ENCODE measurements around the gene MAGEA12. TPM values are rescaled to one million over a fixed set of nuclear protein-coding genes. Genes with fewer than 3 reads are reported as not detected.
"Not testable (repeated sequence)": the region's sequence is repeated elsewhere in the genome, so short reads cannot be mapped to it uniquely, and the experiment has no call there.

MAGEA12 gene
- total and polyA plus RNA-seq, 9 of the 15 experiments (the other 6 are each of a cell fraction or from before 2014, with no cell fraction given) = 53.4 to 101 (median 80.4) TPM

GRCh38 chrX:152733261-152733975, at the start of gene MAGEA12, which contains the start of gene CSAG1 (continued):
- no peak for TF ChIP-seq HOXB6 (CRISPR knock-in tag; IDR thresholded peaks at IDR 0.05; ENCODE audit: borderline replicate concordance)
- no peak for TF ChIP-seq ZNF79 (CRISPR knock-in tag; IDR thresholded peaks at IDR 0.05; ENCODE audit: low read depth)
- no peak for TF ChIP-seq HDAC3 (IDR thresholded peaks at IDR 0.05; ENCODE audit: borderline replicate concordance, partially characterized antibody)
- no peak for TF ChIP-seq LCOR (CRISPR knock-in tag; IDR thresholded peaks at IDR 0.05)

DNA sequence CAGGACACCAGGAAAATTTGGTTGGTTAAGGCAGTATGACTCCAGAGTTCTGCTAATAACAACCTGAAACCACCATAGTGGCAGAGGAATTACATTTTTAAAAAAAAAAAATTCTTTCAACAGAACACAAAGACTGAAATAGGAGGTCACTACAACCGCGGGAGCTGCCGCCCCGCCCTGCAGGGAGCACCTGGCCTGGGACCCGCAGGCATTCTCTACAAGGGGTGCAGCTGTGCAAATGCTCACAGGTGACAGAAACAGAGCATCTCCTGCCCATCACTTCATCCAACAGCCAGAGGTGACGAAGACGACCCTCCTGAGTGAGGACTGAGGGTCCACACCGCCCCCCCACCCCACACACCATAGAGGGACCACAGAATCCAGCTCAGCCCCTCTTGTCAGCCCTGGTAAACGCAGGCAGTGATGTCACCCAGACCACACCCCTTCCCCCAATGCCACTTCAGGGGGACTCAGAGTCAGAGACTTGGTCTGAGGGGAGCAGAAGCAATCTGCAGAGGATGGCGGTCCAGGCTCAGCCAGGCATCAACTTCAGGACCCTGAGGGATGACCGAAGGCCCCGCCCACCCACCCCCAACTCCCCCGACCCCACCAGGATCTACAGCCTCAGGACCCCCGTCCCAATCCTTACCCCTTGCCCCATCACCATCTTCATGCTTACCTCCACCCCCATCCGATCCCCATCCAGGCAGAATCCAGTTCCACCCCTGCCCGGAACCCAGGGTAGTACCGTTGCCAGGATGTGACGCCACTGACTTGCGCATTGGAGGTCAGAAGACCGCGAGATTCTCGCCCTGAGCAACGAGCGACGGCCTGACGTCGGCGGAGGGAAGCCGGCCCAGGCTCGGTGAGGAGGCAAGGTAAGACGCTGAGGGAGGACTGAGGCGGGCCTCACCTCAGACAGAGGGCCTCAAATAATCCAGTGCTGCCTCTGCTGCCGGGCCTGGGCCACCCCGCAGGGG, 35.3 kb upstream of the MAGEA12 start, which contains the start of gene MAGEA3:
Gene MAGEA3 (plus strand): TSS at position 843 of the 980 bp plus-strand sequence. CDS start 2,039 bp downstream, outside the sequence.
- H3K4me3 ChIP-seq = peak within 1 kb of the TSS; percentile 30
- CTCF ChIA-PET (ENCODE audit: low intra/inter-chr PET ratio); BruUV-seq (replicated peaks); intact Hi-C loops (cut with micrococcal nuclease); H3K27ac ChIP-seq (ENCODE audit: extremely low read depth, low read depth, low read length); H3K79me2 ChIP-seq (ENCODE audit: control insufficient read depth, insufficient read depth, low read length); DNase-seq (ENCODE audit: extremely low read depth in 1 of 4, low spot score in 3 of 4); H3K36me3 ChIP-seq (ENCODE audit: control insufficient read depth, insufficient read depth, low read length); H3K9me3 ChIP-seq (replicated peaks; ENCODE audit: control insufficient read depth, insufficient read depth, low read depth, low read length); H4K20me1 ChIP-seq (replicated peaks; ENCODE audit: control insufficient read depth, insufficient read depth, low read length); H3K27me3 ChIP-seq (ENCODE audit: control insufficient read depth in 2 of 2, insufficient read depth in 2 of 2, low read length in 2 of 2); H2AFZ ChIP-seq (ENCODE audit: low read depth, low read length); POLR2A ChIA-PET; H3K9me1 ChIP-seq (ENCODE audit: control insufficient read depth, insufficient read depth, low read length); in situ Hi-C loops (cut with MboI); H3K4me1 ChIP-seq (replicated peaks in 1 of 2; ENCODE audit: control insufficient read depth in 2 of 2, insufficient read depth in 2 of 2, low read length in 2 of 2): not testable (repeated sequence)
- FAIRE-seq (peak; percentile 98), ATAC-seq (peak; percentile 97)
- 4% methylated on average over 3 of the region's 34 CpGs for WGBS (ENCODE audit: insufficient coverage, low coverage, missing lambda C conversion rate)
- H3K4me2 ChIP-seq (ENCODE audit: insufficient read depth, low read length) = peak within 1 kb of the TSS; percentile 60; the same call in 1 of the 2 replicates
- H3K9ac ChIP-seq (ENCODE audit: insufficient read depth in 1 of 2, low read depth in 2 of 2, low read length in 2 of 2) = peak within 1 kb of the TSS in 1 of 2 experiments; percentile 64; a peak in 2 of 4 replicates

GRCh38 chrX:152700390-152700789, 33.2 kb upstream of the MAGEA12 start:
- intact Hi-C loops (cut with micrococcal nuclease); ATAC-seq; H3K27me3 ChIP-seq (ENCODE audit: control insufficient read depth in 2 of 2, insufficient read depth in 2 of 2, low read length in 2 of 2); H4K20me1 ChIP-seq (replicated peaks; ENCODE audit: control insufficient read depth, insufficient read depth, low read length); H3K9ac ChIP-seq (ENCODE audit: insufficient read depth in 1 of 2, low read depth in 2 of 2, low read length in 2 of 2); H2AFZ ChIP-seq (ENCODE audit: low read depth, low read length); H3K36me3 ChIP-seq (ENCODE audit: control insufficient read depth, insufficient read depth, low read length); H3K27ac ChIP-seq (ENCODE audit: extremely low read depth, low read depth, low read length); POLR2A ChIA-PET; H3K9me3 ChIP-seq (replicated peaks; ENCODE audit: control insufficient read depth, insufficient read depth, low read depth, low read length); CTCF ChIA-PET (ENCODE audit: low intra/inter-chr PET ratio); H3K4me1 ChIP-seq (replicated peaks in 1 of 2; ENCODE audit: control insufficient read depth in 2 of 2, insufficient read depth in 2 of 2, low read length in 2 of 2); H3K4me3 ChIP-seq; H3K79me2 ChIP-seq (ENCODE audit: control insufficient read depth, insufficient read depth, low read length); DNase-seq (ENCODE audit: extremely low read depth in 1 of 4, low spot score in 3 of 4); BruUV-seq (replicated peaks); FAIRE-seq; H3K4me2 ChIP-seq (ENCODE audit: insufficient read depth, low read length); H3K9me1 ChIP-seq (ENCODE audit: control insufficient read depth, insufficient read depth, low read length): not testable (repeated sequence)
- in situ Hi-C loops (cut with MboI) = loop anchor here (5.0 kb wide), 1 partner anchor 67 kb away; the partner anchor contains the start of gene MAGEA6
- 100% methylated on average over 3 of the region's 5 CpGs for WGBS (ENCODE audit: insufficient coverage, low coverage, missing lambda C conversion rate)

- H3K9ac ChIP-seq (ENCODE audit: insufficient read depth in 1 of 2, low read depth in 2 of 2, low read length in 2 of 2); H3K79me2 ChIP-seq (ENCODE audit: control insufficient read depth, insufficient read depth, low read length); H3K4me1 ChIP-seq (replicated peaks in 1 of 2; ENCODE audit: control insufficient read depth in 2 of 2, insufficient read depth in 2 of 2, low read length in 2 of 2); H3K27ac ChIP-seq (ENCODE audit: extremely low read depth, low read depth, low read length); H3K4me2 ChIP-seq (ENCODE audit: insufficient read depth, low read length); H3K9me3 ChIP-seq (replicated peaks; ENCODE audit: control insufficient read depth, insufficient read depth, low read depth, low read length); POLR2A ChIA-PET; CTCF ChIA-PET (ENCODE audit: low intra/inter-chr PET ratio); DNase-seq (ENCODE audit: extremely low read depth in 1 of 4, low spot score in 3 of 4); H3K27me3 ChIP-seq (ENCODE audit: control insufficient read depth in 2 of 2, insufficient read depth in 2 of 2, low read length in 2 of 2); H3K9me1 ChIP-seq (ENCODE audit: control insufficient read depth, insufficient read depth, low read length); H3K36me3 ChIP-seq (ENCODE audit: control insufficient read depth, insufficient read depth, low read length); intact Hi-C loops (cut with micrococcal nuclease); in situ Hi-C loops (cut with MboI); H2AFZ ChIP-seq (ENCODE audit: low read depth, low read length); H3K4me3 ChIP-seq; ATAC-seq; H4K20me1 ChIP-seq (replicated peaks; ENCODE audit: control insufficient read depth, insufficient read depth, low read length); BruUV-seq (replicated peaks): not testable (repeated sequence)
- peak; percentile 15 for FAIRE-seq
- 31% methylated on average over 2 of the region's 7 CpGs for WGBS (ENCODE audit: insufficient coverage, low coverage, missing lambda C conversion rate)
Measured at GRCh38 chrX:152706500-152706899, 27.1 kb upstream of the MAGEA12 start.
